SKM-1 (cell line): Measurements from ENCODE around the gene MED15.
"Not testable (repeated sequence)": the region's sequence is repeated elsewhere in the genome, so short reads cannot be mapped to it uniquely, and the experiment has no call there.

Experiments
- DNase-seq: peaks from one replicate; lab custom pipeline; 2025; ENCODE audit not compliant: unreplicated experiment; lab: John Stamatoyannopoulos, UW

MED15 gene

GRCh38 chr22:20483771-20484170 lies 23.6 kb upstream of the MED15 start:
- DNase-seq = no peak

- no peak for DNase-seq
Observed at GRCh38 chr22:20484948-20485683, 22.3 kb upstream of the MED15 start.

DNA sequence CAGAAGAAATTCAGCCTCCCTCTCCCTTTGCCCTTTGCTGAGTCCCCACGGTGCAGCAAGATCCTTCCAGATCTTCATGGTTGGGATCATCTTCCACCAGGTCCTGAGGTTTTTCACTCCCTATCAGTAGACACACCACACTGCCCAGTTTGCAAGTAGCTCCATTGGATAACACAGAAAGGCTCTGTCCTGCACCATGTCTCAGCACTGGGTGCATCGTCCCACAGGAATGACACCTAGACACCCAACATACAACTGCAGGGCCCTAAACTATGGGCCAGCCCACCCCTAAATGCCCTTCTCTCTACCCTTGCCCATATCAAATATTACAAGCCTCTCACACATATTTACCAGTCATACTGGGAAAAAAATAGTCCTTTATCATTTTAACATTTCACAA lies 21.2 kb upstream of the MED15 start:
- no peak for DNase-seq

DNA sequence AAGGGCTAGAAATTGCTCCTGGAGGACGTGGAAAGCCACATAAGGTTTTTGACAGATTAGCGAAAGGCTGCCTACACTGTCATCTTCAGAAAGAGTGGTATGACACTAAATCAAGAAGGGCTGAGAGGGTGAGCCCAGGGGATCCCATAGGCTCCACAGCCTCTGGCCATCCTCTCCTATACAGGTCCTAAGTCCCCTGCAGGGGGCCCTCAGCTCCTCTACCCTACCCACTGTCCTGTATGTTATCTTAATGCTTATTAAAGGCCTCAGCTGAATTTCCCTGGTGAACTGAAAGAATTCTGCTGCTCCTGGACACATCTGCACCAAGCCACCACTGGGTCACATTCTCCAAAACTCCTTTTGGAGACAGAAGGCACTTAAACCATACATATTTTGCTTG lies 19.7 kb upstream of the MED15 start:
- DNase-seq = no peak

DNA sequence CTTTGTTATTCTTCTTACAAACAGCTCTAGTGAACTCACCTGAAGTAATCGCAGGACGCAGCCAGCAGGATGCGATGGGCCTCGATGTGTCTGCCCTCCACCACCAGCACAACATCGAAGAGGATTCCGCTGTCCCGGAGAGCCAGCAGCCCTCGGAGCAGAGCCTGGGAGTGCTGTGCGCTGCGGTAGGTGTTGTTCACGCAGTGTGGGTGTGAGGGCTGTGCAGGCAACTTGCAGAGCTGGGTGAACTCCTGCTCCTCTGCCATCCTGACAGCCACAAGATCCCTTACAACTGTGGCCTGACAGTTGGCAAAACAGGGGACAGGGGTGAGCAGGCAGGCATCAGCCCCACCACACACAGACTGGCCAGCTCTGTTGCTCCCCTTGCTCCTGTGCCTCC lies 18.5 kb upstream of the MED15 start:
- no peak for DNase-seq

- DNase-seq = no peak
Observed at GRCh38 chr22:20490183-20490940, 17.0 kb upstream of the MED15 start.

DNA sequence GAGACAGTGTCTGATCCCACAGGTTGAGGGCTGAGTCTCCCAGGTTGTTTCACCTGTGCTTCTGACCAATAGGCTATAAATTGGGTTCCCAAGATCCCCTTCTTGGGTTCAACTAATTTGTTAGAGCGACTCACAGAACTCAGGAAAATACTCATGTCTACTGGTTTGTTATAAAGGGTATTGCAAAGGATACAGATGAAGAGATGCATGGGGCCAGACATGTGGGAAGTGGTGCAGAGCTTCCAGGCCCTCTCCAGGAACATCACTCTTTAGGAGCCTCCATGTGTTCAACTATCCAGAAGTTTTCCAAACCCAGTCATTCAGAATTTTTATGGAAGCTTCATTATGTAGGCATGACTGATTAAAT lies 16.5 kb upstream of the MED15 start:
- DNase-seq = no peak

- no peak for DNase-seq
Observed at GRCh38 chr22:20491346-20491745, 16.1 kb upstream of the MED15 start.

GRCh38 chr22:20494978-20495860 lies 12.2 kb upstream of the MED15 start, which contains the start of gene KLHL22:
Gene KLHL22, minus strand, starts transcription at chr22:20495795. Its CDS starts 6,584 bp downstream, at chr22:20489211.
- DNase-seq = no peak

DNA sequence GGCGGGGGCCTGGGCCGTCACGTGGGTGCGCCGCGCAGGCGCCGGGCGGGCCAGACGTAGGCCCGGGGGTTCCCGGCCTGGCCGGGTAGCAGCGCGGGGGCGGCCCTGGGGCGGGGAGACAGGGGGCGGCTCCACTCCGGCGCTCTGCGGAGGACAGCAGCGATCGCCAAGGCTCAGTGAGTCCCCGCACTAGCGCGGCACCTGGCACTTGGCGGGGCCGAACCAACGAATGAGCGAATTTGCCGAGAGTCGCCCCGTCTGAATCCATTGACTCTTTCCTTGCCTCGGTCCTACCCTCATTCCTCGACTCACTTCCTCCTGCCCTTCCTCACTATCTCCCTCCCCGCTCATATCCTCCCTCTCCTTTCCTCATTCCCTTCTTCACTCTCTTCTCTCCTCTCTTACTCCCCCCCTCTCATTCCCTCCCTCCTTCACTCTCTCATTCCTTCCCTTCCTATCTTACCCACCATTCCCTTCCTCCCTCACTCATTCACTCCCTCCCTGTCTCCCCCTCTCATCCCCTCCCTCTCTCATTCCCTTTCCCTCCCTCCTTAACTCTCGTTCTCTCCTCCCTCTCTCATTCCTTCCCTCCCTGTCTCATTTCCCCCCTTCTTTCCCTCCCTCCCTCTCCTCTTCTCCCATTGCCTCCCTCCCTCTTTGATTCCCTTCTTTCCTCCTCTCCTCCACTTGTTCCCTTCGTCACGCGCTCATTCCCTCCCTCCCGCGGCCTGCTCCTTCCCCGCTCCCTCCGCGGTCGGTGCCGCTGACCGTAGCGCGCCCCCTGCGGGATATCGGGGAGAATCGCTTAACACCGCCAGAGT lies 11.3 kb upstream of the MED15 start:
- DNase-seq = peak; percentile 97

- no peak for DNase-seq
Observed at GRCh38 chr22:20497426-20497825, 10.0 kb upstream of the MED15 start.

GRCh38 chr22:20498913-20499312 lies 8.5 kb upstream of the MED15 start:
- DNase-seq = no peak

DNA sequence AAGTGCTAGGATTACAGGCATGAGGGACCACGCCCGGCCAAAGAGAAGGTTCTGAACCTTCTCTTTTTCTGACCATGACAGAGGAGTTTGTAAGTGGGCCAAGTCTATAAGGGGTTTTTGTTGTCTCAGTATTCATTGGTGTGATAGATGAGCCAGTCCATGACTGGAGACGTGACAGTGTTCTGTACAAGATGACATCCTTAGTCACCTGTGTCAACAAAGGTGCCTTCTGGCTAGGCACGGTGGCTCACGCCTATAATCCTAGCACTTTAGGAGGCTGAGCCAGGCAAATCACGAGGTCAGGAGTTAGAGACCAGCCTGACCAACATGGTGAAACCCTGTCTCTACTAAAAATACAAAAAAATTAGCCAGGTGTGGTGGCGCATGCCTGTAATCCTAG lies 7.6 kb upstream of the MED15 start:
- no peak for DNase-seq

DNA sequence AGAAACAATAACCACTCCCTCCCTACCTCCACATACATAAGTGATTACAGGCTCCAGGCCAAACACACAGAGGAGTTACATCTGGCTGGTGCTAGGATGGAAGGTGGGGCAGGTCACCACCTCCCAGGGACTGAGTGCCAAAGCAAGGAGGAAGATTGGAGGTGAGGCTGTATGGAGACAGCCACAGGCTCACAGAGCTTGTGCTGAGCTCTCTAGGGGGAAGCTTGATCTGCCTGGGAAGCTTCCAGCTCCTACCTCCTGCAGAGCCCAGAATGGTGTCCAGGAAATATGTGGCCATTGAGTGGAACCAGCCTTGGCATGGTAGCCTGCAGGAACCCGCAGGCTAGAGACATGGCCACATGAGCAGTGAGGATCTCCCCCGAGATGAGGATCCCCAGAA lies 3.6 kb upstream of the MED15 start:
- DNase-seq = no peak

DNA sequence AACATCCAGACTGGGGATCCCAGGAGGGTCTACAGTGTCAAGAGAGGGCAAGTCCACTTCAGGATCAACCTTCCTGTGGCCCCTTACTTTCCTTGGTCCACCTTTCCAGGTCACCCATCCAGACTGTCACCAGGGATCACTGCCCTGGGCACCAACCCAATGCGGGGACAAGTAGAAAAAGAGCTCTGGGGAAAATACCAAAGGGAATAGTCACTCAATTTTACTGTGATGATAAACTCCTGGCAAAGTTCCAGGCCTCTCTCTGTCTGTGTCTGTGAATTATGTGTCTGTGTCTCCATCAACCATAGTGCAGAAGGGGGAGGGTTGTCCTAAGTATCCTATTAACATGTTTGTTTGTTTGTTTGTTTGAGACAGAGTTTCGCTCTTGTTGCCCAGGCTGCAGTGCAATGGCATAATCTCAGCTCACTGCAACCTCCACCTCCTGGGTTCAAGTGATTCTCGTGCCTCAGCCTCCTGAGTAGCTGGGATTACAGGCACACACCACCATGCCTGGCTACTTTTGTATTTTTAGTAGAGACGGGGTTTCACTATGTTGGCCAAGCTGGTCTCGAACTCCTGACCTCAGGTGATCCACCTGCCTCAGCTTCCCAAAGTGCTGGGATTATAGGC lies 3.0 kb upstream of the MED15 start:
- not testable (repeated sequence) for DNase-seq

GRCh38 chr22:20506543-20507252 lies 712 bp upstream of the MED15 start:
- no peak for DNase-seq

DNA sequence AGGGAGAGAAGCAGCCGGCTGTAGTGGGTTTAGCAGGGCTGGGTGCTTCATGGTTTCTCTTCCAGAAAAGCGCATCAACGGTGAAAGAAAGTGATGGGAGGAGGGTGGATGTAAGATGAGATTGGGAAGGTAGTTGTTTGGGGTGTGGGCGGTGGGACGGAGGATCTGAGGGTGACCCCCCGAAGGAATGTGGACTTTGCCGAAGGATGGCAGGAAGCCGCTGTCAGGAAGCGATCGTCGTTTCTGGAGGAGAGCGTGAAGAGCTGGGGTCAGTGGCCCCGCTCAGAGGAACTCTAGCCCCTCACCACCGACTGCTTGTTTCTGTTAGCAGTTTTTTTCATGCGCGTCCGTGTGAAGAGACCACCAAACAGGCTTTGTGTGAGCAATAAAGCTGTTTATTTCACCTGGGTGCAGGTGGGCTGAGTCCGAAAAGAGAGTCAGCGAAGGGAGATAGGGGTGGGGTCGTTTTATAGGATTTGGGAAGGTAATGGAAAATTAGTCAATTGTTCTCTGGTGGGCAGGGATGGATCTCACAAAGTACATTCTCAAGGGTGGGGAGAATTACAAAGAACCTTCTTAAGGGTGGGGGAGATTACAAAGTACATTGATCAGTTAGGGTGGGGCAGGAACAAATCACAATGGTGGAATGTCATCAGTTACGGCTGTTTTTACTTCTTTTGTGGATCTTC lies 801 bp downstream of the MED15 start:
- DNase-seq = not testable (repeated sequence)

- no peak for DNase-seq
Observed at GRCh38 chr22:20508815-20509271, 1.4 kb downstream of the MED15 start.
